Measurements from ENCODE around the gene RPTOR. TPM values are rescaled to one million over a fixed set of nuclear protein-coding genes. Genes with fewer than 3 reads are reported as not detected.

RPTOR gene
- total RNA-seq, 1 donor from 2014 or later, result 21.8 TPM

GRCh38 chr17:80807882-80808281 lies 263.2 kb downstream of the RPTOR start:
- no peaks in the 10 kb centered on the region for H3K27me3 ChIP-seq (ENCODE audit: low read depth)
- no peaks in the 10 kb centered on the region for H3K4me1 ChIP-seq
- H3K36me3 ChIP-seq, result no peaks in the 10 kb centered on the region
- H3K27ac ChIP-seq (replicated peaks), result no peak overlapping the region
- H3K4me3 ChIP-seq, result no peak overlapping the region
- H3K9me3 ChIP-seq (replicated peaks), result peaks cover 17% of the 10 kb centered on the region
- intact Hi-C loops (cut with micrococcal nuclease), result no loop called here
- no peak for DNase-seq
- TF ChIP-seq CTCF (IDR thresholded peaks at IDR 0.05; ENCODE audit: borderline replicate concordance), result no peak

GRCh38 chr17:80811181-80812105 lies 266.8 kb downstream of the RPTOR start:
- no peak for TF ChIP-seq CTCF (IDR thresholded peaks at IDR 0.05; ENCODE audit: borderline replicate concordance)

GRCh38 chr17:80812362-80813088 lies 267.9 kb downstream of the RPTOR start:
- Histone ChIP-seq H3K27ac (replicated peaks) (no peak overlapping the region), H3K36me3 (no peaks in the 10 kb centered on the region), H3K27me3 (ENCODE audit: low read depth) (no peaks in the 10 kb centered on the region), H3K4me1 (no peaks in the 10 kb centered on the region), H3K9me3 (replicated peaks) (peaks cover under 1% of the 10 kb centered on the region), H3K4me3 (no peak overlapping the region)
- intact Hi-C loops (cut with micrococcal nuclease), result no loop called here
- TF ChIP-seq CTCF (IDR thresholded peaks at IDR 0.05; ENCODE audit: borderline replicate concordance), result no peak
- no peak for DNase-seq

More at GRCh38 chr17:80811181-80812105, 266.8 kb downstream of the RPTOR start:
- Histone ChIP-seq H3K27ac (replicated peaks) (no peak overlapping the region), H3K9me3 (replicated peaks) (peaks cover 11% of the 10 kb centered on the region), H3K4me1 (no peaks in the 10 kb centered on the region), H3K27me3 (ENCODE audit: low read depth) (no peaks in the 10 kb centered on the region), H3K4me3 (no peak overlapping the region), H3K36me3 (no peaks in the 10 kb centered on the region)
- intact Hi-C loops (cut with micrococcal nuclease), result no loop called here
- no peak for DNase-seq

GRCh38 chr17:80813318-80813717 lies 268.7 kb downstream of the RPTOR start:
- H3K4me1 ChIP-seq, result no peaks in the 10 kb centered on the region
- H3K9me3 ChIP-seq (replicated peaks), result no peaks in the 10 kb centered on the region
- TF ChIP-seq CTCF (IDR thresholded peaks at IDR 0.05; ENCODE audit: borderline replicate concordance), result no peak
- H3K27me3 ChIP-seq (ENCODE audit: low read depth), result no peaks in the 10 kb centered on the region
- intact Hi-C loops (cut with micrococcal nuclease), result no loop called here
- no peak overlapping the region for H3K4me3 ChIP-seq
- DNase-seq, result no peak
- no peaks in the 10 kb centered on the region for H3K36me3 ChIP-seq
- no peak overlapping the region for H3K27ac ChIP-seq (replicated peaks)

- no peaks in the 10 kb centered on the region for H3K36me3 ChIP-seq
- H3K4me1 ChIP-seq, result no peaks in the 10 kb centered on the region
- no peaks in the 10 kb centered on the region for H3K9me3 ChIP-seq (replicated peaks)
- intact Hi-C loops (cut with micrococcal nuclease), result no loop called here
- H3K27ac ChIP-seq (replicated peaks), result no peak overlapping the region
- no peak overlapping the region for H3K4me3 ChIP-seq
- no peaks in the 10 kb centered on the region for H3K27me3 ChIP-seq (ENCODE audit: low read depth)
- TF ChIP-seq CTCF (IDR thresholded peaks at IDR 0.05; ENCODE audit: borderline replicate concordance), result no peak
- no peak for DNase-seq
These were observed 269.9 kb downstream of the RPTOR start for GRCh38 chr17:80814491-80814890.
